ENCODE data around the gene RAVER1.

Gene RAVER1

GRCh38 chr19:10269333-10270179 lies 63.8 kb downstream of the RAVER1 start:
- peak; percentile 78 for DNase-seq (ENCODE audit: low read depth)

- DNase-seq (ENCODE audit: low read depth): no peak
Measured at GRCh38 chr19:10268071-10268470, 65.3 kb downstream of the RAVER1 start.

- no peak for DNase-seq (ENCODE audit: low read depth)
Measured at GRCh38 chr19:10266706-10267105, 66.6 kb downstream of the RAVER1 start.
